Spleen (tissue), 3 donors: ENCODE measurements around the gene HOXA13.

Source experiments
- POLR2A ChIP-seq, 3 donors: fragments of 450-650 bp; IDR thresholded peaks; one replicate each; pipeline ENCODE4 v1.5.1; 2017; ENCODE audit warnings: antibody characterized with exemption in 3 of 3, mild to moderate bottlenecking in 1 of 3
- POLR2AphosphoS5 ChIP-seq, 3 donors: sonication (generic); formaldehyde crosslinking; IDR thresholded peaks; one replicate each; pipeline ENCODE4 v1.5.1; 2017; ENCODE audit warnings: antibody characterized with exemption in 3 of 3

GRCh38 chr7:27247000-27247399, 47.1 kb upstream of the HOXA13 start:
- no peak for TF ChIP-seq POLR2AphosphoS5 (IDR thresholded peaks at IDR 0.05)
- TF ChIP-seq POLR2A (IDR thresholded peaks at IDR 0.05), result no peak
